GM18867 (cell line): ENCODE results near the gene PRAMEF2.
"Not testable (repeated sequence)": the region's sequence is repeated elsewhere in the genome, so short reads cannot be mapped to it uniquely, and the experiment has no call there.

Source experiments
- ATAC-seq: cut with Tn5 transposase; IDR thresholded peaks from one replicate; pipeline ENCODE4 v1.9.1; 2021; ENCODE audit warnings: mild to moderate bottlenecking, moderate library complexity; ENCODE audit not compliant: unreplicated experiment

The PRAMEF2 gene, protein sequence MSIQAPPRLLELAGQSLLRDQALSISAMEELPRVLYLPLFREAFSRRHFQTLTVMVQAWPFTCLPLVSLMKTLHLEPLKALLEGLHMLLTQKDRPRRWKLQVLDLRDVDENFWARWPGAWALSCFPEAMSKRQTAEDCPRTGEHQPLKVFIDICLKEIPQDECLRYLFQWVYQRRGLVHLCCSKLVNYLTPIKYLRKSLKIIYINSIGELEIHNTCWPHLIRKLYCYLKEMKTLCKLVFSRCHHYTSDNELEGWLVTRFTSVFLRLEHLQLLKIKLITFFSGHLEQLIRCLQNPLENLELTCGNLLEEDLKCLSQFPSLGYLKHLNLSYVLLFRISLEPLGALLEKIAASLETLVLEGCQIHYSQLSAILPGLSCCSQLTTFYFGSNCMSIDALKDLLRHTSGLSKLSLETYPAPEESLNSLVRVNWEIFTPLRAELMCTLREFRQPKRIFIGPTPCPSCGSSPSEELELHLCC

DNA sequence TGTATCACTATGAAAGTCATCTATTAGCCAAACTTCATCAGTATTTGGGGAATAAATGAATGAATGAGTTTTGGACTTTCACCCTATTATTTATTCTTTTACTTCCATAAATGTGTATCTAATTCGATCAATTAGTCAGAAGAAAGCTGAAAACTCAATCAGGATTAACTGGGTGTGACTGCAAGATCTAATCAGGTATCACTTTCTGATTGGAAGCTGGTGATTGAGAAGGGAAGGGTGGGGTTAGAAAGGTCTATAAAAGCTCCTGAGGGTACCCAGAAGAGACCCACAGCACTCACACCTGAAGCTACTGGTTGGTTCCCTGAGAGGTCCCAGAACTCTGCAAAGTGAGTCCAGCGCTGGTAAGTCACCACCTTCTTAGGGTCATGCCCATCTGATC is at the start of gene PRAMEF2:
TSS of gene PRAMEF2 (plus strand) at position 301 of the 400 bp plus-strand sequence. CDS start 1,924 bp downstream, outside the sequence.
- ATAC-seq = not testable (repeated sequence)

DNA sequence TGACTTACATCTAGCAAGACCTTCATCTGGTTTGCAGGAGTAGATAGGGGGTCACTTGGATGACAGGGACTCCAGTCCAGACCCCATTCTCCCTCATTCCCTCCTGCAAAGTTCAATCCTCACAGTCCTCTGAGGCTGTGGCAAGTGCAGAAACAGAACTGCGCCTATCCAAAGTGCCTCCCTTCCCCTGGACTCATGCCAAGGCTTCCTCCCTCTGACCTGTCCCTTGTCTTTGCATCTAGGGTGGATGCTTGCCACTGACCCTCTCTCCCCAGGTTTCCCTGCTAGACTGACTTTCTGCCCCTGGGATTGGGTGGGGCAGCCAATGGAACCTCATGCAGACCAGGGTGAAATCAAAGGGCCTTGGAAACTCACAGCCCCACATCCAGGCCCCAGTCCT is 47.0 kb upstream of the PRAMEF2 start:
- no peak for ATAC-seq

DNA sequence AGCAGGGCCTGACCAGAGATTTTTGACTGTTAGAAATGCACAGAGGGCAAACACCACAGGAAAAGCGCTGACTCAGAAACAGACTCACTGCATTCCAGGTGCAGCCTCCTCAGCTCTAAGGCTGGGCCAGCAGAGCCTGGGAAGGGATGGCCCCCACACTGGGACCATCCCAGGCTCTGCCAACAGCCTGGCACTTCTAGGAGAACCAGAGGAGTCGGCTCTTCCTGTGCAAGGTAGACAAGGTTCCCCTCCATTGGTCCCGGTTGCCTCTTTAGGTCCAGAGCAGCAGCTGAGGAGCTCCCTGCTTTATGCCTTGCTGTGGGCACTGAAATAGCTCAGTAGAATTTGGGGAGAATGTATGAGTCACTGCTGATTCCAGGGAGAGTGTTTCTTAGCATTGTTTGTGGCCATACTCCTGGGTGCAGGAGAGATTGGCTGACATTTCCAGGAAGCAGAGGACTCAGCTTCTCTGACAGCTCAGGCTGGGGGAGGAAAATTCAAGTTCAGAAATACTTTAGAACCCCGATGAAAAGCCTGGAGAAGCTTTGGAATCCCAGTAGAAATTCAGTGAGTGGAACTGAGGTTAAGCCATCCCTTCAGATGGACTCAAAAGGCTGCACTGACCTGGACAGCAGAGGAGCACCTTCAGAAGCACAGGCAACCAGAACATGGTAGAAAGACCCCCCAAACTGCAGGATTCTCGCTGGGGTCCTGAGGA is 46.0 kb upstream of the PRAMEF2 start:
- no peak for ATAC-seq

DNA sequence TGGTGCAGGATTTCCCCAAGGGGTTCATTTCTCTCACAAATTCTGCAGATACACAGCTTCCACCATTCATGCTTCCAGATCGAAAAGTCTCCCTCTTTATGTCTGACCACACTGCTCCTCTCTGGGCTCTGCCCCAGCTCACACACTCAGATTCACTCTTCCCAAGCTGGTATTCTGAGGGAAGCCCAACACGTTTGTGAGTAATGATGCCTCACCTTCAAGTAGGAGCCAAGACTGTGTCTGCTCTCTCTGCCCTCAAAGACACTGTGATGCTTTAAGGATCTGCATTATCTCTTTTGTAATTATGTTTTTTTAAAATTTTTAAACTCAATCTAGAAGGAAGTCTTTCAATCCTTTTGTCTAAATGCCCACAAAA is 45.5 kb upstream of the PRAMEF2 start:
- ATAC-seq = no peak

DNA sequence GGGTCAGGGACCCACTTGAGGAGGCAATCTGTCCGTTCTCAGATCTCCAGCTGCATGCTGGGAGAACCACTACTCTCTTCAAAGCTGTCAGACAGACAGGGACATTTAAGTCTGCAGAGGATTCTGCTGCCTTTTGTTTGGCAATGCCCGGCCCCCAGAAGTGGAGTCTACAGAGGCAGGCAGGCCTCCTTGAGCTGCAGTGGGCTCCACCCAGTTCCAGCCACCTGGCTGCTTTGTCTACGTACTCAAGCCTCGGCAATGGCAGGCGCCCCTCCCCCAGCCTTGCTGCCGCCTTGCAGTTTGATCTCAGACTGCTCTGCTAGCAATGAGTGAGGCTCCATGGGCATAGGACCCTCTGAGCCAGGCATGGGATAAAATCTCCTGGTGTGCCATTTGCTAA is 37.8 kb upstream of the PRAMEF2 start:
- not testable (repeated sequence) for ATAC-seq

DNA sequence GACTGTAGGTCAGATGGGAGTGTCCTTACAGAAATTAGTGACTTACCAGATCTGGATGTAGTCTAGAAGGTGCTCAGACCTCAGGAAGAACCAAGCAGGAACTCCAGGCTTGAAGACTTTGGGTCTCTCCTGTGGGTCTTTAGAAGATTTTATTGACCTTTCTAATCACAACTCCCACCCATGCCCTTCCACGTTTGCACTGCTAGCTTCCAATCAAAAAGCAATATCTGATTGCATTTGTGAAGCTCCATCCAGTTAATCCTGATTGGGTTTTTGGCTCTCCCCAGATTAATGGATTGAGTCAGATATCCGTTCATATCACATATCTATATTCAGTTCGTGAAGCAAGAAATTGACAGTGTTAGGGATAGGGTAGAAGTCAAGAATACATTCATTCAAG is 25.6 kb upstream of the PRAMEF2 start, which contains the start of gene PRAMEF11:
TSS of gene PRAMEF11 (minus strand) at position 101 of the 400 bp plus-strand sequence. CDS start 2,621 bp downstream, outside the sequence.
- not testable (repeated sequence) for ATAC-seq

DNA sequence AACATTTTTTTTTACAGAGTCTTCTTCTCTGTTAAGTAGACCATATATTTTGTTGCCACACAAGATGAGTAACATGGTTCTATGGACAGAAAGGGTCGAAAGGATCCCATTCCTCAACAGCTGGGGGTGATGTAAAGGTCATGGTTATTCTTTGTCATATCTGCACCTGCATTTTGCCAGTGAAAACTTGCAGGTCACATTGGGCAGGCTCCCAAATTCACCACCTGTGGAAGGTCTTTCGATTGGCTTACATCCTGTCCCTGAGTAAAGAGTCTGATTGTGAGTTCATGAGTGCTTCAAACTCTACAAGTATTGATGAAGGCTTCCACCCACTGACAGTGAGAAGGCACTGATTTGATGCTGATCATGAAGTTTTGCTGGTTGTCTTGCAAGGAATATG is 23.6 kb upstream of the PRAMEF2 start:
- not testable (repeated sequence) for ATAC-seq

DNA sequence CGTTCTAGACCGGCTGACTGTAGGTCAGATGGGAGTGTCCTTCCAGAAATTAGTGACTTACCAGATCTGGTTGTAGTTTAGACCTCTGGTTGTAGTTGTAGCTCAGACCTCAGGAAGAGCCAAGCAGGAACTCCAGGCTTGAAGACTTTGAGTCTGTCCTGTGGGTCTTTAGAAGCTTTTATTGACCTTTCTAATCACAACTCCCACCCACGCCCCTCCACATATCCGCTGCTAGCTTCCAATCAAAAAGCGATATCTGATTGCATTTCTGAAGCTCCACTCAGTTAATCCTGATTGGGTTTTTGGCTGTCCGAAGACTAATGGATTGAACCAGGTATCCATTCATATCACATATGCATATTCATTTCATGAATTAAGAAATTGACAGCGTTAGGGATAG is 8.3 kb upstream of the PRAMEF2 start, which contains the start of gene HNRNPCL1:
TSS of gene HNRNPCL1 (minus strand) at position 101 of the 400 bp plus-strand sequence. CDS start 431 bp downstream, outside the sequence.
- not testable (repeated sequence) for ATAC-seq

DNA sequence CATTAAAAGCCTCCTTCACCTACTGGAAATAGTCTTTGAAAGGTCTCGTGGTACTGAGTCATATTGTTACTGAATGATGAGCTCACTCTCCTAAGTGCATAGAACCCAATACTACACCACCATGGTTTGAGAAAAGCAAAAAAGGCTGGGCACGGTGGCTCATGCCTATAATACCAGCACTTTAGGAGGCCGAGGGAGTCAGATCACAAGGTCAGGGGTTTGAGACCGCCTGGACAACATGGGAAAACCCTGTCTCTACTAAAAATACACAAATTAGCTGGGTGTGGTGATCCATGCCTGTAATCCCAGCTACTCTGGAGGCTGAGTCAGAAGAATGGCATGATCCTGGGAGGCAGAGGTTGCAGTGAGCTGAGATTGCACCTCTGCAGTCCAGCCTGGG is 5.1 kb upstream of the PRAMEF2 start:
- no peak for ATAC-seq

DNA sequence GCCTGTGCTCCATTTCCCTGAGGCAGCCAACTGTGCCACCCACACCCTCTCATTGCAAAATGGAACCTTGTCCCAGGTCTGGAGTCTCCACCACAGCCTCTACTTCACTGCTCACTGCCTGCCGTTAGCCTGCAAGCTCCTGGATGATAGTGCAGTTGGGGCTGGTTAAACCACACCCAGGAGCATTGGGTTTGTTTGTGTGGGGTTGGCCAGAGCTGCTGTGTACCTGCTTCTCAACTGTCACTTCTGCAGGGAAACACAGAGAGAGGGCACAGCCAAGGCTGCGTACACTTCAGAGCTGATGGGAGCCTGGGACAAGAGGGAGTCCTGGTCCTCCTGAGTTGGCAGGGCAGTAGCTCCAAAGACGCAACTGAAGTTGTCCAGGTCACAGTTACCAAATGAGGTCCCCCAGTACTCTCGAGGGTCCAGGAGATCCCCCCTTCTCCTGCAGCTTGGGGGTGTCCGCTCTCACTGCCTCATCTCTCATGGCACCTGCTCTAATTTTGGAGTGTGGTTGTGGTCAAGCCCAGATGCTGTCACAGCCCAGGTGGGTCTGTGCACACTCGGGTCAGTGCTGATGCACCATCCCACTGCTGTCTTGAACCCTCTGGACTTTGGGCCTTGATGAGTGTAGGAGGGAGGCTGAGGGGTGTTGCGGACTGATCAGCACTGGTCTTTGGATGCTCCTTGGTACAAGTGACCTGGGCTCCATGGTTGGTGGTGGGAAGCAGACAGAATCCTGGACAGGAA is 6.4 kb downstream of the PRAMEF2 start:
- ATAC-seq = not testable (repeated sequence)

DNA sequence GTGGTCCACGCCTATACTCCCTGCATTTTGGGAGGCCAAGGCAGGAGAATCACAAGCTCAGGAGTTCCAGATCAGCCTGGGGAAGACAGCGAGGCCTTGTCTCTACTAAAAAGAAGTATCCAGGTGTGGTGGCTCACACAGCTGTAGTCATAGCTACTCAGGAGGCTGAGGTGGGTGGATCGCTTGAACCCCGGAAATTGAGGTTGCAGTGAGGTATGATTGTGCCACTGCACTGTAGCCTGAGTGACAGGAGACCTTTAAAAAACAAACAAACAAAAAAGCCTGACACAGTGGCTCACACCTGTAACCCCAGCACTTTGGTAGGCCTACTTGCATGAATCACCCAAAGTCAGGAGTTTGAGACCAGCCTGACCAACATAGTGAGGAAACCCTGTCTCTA is 21.6 kb downstream of the PRAMEF2 start:
- not testable (repeated sequence) for ATAC-seq

DNA sequence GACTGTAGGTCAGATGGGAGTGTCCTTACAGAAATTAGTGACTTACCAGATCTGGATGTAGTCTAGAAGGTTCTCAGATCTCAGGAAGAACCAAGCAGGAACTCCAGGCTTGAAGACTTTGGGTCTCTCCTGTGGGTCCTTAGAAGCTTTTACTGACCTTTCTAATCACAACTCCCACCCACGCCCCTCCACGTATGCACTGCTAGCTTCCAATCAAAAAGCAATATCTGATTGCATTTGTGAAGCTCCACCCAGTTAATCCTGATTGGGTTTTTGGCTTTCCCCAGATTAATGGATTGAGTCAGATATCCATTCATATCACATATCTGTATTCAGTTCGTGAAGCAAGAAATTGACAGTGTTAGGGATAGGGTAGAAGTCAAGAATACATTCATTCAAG is 29.2 kb downstream of the PRAMEF2 start, which contains the start of gene PRAMEF4:
TSS of gene PRAMEF4 (minus strand) at position 101 of the 400 bp plus-strand sequence. CDS start 2,807 bp downstream, outside the sequence.
- not testable (repeated sequence) for ATAC-seq

DNA sequence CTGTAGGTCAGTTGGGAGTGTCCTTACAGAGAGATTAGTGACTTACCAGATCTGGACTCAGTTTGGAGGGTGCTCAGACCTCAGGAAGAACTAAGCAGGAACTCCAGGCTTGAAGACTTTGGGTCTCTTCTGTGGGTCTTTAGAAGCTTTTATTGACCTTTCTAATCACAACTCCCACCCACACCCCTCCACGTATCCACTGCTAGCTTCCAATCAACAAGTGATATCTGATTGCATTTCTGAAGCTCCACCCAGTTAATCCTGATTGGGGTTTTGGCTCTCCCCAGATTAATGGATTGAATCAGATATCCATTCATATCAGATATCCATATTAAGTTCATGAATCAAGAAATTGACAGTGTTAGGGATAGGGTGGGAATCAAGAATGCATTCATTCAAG is 41.3 kb downstream of the PRAMEF2 start, which contains the start of gene PRAMEF10:
TSS of gene PRAMEF10 (minus strand) at position 101 of the 400 bp plus-strand sequence. CDS start 2,423 bp downstream, outside the sequence.
- not testable (repeated sequence) for ATAC-seq

DNA sequence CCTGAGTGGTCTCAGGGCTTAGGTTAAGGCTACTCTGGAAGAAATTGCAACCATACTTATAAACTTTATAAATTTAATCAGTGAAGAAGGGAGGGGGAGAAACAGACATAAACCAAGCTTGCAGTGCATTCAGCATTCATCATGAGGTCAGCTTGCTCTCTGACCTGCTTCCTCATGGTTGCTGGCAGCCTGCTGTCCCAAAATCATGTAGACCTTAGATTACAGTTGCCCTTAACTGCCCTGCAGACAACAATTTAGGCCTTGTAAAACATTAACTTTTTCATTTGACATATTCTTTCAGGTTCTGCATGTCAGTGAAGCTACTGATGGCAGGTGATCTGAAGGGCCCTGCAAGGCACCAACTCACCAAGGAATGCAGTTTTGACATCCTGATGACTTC is 42.3 kb downstream of the PRAMEF2 start:
- not testable (repeated sequence) for ATAC-seq

DNA sequence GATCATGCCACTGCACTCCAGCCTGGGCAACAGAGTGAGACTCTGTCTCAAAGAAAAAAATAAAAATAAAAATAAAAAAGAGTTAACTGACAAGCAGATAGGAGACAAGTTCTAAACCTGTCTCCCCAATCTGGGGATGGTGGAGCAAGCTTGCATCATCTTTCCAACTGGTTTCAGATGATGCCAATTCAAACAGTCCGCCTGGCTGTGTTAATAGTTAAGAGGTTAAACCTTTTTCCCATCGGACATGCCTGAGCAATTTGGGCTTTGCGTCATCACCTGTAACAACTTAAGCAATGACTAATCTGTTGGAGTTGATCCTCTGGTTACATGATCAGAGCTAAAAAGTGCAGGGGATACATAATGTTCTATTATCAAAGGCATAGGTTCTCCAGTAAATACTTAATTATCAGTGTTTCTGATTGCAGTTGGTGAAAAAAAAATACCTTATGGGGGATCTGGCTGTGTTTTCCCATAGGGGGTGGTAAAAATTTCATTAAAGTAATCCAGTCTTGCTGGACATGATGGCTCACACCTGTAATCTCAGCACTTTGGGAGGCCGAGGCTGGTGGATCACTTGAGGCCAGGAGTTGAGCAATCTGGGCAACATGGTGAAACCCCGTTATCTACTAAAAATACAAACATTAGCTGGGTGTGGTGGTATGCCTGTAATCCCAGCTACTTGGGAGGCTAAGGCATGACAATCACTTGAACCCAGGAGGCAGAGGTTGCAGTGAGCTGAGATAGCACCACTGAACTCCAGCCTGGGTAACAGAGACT is 47.1 kb downstream of the PRAMEF2 start:
- not testable (repeated sequence) for ATAC-seq
